Glutamatergic neuron (in vitro differentiated cells): ENCODE data around the gene HMCN1. TPM values are rescaled to one million over a fixed set of nuclear protein-coding genes. Genes with fewer than 3 reads are reported as not detected.

Experiments used
- DNase-seq: peaks from one replicate; pipeline ENCODE4 v3.0.0; 2022
- H3K27ac Mint-ChIP-seq: one replicate; pipeline ENCODE4 v1.8.0; 2020; ENCODE audit warnings: mild to moderate bottlenecking, mixed read lengths, inconsistent platforms; ENCODE audit not compliant: unreplicated experiment
- H3K27me3 Mint-ChIP-seq: one replicate; pipeline ENCODE4 v1.8.0; 2020; ENCODE audit warnings: mild to moderate bottlenecking, moderate library complexity, mixed read lengths, inconsistent platforms; ENCODE audit not compliant: unreplicated experiment
- H3K36me3 Mint-ChIP-seq: one replicate; pipeline ENCODE4 v1.8.0; 2020; ENCODE audit warnings: mild to moderate bottlenecking, mixed read lengths, inconsistent platforms; ENCODE audit not compliant: unreplicated experiment
- H3K4me1 Mint-ChIP-seq: one replicate; pipeline ENCODE4 v1.8.0; 2020; ENCODE audit warnings: mild to moderate bottlenecking, low read depth, mixed read lengths, inconsistent platforms; ENCODE audit not compliant: unreplicated experiment
- H3K4me3 Mint-ChIP-seq: one replicate; pipeline ENCODE4 v1.8.0; 2020; ENCODE audit warnings: mild to moderate bottlenecking, mixed read lengths, inconsistent platforms; ENCODE audit not compliant: unreplicated experiment
- H3K9me3 Mint-ChIP-seq: one replicate; pipeline ENCODE4 v1.8.0; 2020; ENCODE audit warnings: mild to moderate bottlenecking, moderate library complexity, mixed read lengths, inconsistent platforms; ENCODE audit not compliant: unreplicated experiment
- total RNA-seq: library from RNA; stranded (reverse); fragmentation: NEBNext Ultra II Directional; extraction: Animal tissue kit (Norgen Biotek cat#: 25700); gene quantifications from one replicate; pipeline ENCODE4 v1.2.1, GENCODE V29; 2021; ENCODE audit not compliant: unreplicated experiment
- TF ChIP-seq, protein P1 (sequence below): fragments of 200-600 bp; sonication (generic); IDR thresholded peaks from one replicate; pipeline ENCODE4 v1.5.0; 2021; ENCODE audit not compliant: partially characterized antibody, unreplicated experiment

The HMCN1 gene
- total RNA-seq, 1 donor from 2014 or later = 0.93 TPM

DNA sequence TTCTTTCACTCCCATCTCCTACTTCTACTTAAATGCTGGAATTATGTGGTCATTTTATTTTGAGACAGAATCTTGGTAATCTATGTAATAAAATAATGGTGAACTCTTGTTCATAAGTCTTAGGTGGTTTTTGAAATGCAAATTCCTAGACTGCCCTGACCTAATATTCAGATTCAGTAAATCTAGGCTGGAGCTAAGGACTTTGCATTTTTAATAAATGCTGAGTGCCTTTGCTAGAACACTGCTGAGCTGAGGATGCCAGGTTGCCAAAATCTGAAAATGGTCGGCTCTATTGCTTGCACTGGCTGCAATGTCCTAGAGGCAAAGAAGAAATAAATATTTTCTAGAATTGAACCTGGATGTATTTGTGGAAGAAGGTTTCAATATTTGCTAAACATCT lies 187.4 kb downstream of the HMCN1 start:
- TF ChIP-seq, protein P1, sequence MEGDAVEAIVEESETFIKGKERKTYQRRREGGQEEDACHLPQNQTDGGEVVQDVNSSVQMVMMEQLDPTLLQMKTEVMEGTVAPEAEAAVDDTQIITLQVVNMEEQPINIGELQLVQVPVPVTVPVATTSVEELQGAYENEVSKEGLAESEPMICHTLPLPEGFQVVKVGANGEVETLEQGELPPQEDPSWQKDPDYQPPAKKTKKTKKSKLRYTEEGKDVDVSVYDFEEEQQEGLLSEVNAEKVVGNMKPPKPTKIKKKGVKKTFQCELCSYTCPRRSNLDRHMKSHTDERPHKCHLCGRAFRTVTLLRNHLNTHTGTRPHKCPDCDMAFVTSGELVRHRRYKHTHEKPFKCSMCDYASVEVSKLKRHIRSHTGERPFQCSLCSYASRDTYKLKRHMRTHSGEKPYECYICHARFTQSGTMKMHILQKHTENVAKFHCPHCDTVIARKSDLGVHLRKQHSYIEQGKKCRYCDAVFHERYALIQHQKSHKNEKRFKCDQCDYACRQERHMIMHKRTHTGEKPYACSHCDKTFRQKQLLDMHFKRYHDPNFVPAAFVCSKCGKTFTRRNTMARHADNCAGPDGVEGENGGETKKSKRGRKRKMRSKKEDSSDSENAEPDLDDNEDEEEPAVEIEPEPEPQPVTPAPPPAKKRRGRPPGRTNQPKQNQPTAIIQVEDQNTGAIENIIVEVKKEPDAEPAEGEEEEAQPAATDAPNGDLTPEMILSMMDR = no peak
- Mint-ChIP-seq H3K9me3 (no peaks in the 10 kb centered on the region), H3K4me3 (no peak overlapping the region), H3K27ac (no peak overlapping the region), H3K36me3 (no peaks in the 10 kb centered on the region), H3K27me3 (no peaks in the 10 kb centered on the region), H3K4me1 (no peaks in the 10 kb centered on the region)
- no peak for DNase-seq

DNA sequence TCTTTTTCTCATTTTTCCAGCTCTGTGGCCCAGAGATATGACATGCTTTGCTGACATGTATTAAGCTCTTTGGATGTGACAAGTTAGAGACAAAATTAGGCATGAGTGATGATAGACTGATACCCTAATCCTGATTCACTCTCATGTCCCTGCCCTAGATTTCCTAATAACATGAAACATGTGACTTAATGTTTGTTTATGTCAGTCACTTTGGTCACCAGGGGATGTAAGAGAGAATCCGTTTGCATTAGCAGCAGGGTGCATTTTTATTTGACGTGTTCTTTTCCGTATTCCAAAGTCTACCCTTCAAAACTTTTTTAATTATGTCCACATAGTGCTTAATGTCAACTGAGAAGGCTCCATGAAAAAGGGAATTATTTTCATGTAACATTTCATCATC lies 192.4 kb downstream of the HMCN1 start:
- Mint-ChIP-seq H3K4me3 (no peak overlapping the region), H3K36me3 (no peaks in the 10 kb centered on the region), H3K9me3 (no peaks in the 10 kb centered on the region), H3K4me1 (no peaks in the 10 kb centered on the region), H3K27ac (no peak overlapping the region), H3K27me3 (no peaks in the 10 kb centered on the region)
- no peak for DNase-seq
- TF ChIP-seq, protein P1 = no peak

DNA sequence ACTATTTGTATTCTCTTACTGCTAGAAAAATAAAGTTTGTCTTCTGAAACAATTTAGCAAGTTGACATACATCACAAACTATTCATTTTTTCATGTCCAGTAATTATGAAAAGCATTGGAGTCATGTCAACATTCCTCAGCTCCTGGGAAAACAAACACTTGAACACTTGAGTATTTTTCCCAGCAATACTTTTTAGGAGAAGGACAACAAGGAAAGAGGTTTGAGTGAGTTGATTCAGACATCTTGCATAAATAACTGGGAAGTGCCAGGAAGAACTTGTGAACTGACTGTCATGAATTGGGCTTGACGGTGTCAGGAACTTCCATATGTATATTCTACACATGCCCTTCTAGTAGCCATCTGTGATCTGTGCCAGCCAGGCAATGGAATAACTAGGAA lies 195.6 kb downstream of the HMCN1 start:
- no peaks in the 10 kb centered on the region for H3K4me1 Mint-ChIP-seq
- no peak overlapping the region for H3K4me3 Mint-ChIP-seq
- no peaks in the 10 kb centered on the region for H3K27me3 Mint-ChIP-seq
- DNase-seq = no peak
- TF ChIP-seq, protein P1 = no peak
- no peaks in the 10 kb centered on the region for H3K36me3 Mint-ChIP-seq
- no peaks in the 10 kb centered on the region for H3K9me3 Mint-ChIP-seq
- no peak overlapping the region for H3K27ac Mint-ChIP-seq

DNA sequence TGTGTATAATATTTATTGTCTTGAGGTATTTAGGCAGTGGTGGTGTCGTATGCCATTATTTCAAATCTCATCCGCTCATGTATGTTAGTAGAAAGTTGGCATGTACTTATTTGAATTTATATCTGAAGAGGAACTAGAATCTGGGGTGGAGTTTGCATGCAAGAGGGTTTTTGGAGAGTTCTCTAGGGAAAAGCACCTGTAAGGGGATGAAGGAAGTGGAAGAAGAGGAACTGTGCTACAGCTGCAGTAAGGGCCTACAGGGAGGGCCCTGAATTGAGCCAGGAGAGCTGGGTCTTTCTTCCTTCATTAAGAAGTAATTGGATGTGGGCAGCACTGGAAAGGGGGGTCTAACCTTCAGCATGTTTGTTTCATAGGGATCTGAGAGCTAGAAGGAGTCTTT lies 197.2 kb downstream of the HMCN1 start:
- TF ChIP-seq, protein P1 = no peak
- Mint-ChIP-seq H3K4me1 (no peaks in the 10 kb centered on the region), H3K27ac (no peak overlapping the region)

DNA sequence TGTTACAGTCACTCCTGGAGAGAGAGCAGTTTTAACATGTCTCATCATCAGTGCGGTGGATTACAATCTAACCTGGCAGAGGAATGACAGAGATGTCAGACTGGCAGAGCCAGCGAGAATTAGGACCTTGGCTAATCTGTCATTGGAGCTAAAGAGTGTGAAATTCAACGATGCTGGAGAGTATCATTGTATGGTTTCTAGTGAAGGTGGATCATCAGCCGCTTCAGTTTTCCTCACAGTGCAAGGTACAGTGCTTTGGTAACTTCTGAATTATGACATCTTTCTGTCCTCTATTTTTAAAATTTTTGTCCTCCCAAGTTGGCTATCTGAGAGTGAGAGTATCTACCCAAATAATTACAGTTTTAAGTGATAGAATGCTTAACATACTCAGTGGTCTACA lies 199.4 kb downstream of the HMCN1 start:
- H3K27me3 Mint-ChIP-seq = no peaks in the 10 kb centered on the region
- TF ChIP-seq, protein P1 = no peak
- no peak for DNase-seq
- no peak overlapping the region for H3K27ac Mint-ChIP-seq
- no peaks in the 10 kb centered on the region for H3K9me3 Mint-ChIP-seq
- no peaks in the 10 kb centered on the region for H3K36me3 Mint-ChIP-seq
- H3K4me1 Mint-ChIP-seq = no peaks in the 10 kb centered on the region
- H3K4me3 Mint-ChIP-seq = no peak overlapping the region

More for the DNA sequence above, 197.2 kb downstream of the HMCN1 start:
- no peaks in the 10 kb centered on the region for H3K27me3 Mint-ChIP-seq
- DNase-seq = no peak
- H3K4me3 Mint-ChIP-seq = no peak overlapping the region
- H3K9me3 Mint-ChIP-seq = no peaks in the 10 kb centered on the region
- H3K36me3 Mint-ChIP-seq = no peaks in the 10 kb centered on the region
